HFF-Myc (cell line): ENCODE results near the gene QPCTL.
"Not testable (repeated sequence)": the region's sequence is repeated elsewhere in the genome, so short reads cannot be mapped to it uniquely, and the experiment has no call there.

Experiments
- DNase-seq: peaks from one replicate; pipeline ENCODE4 v3.0.0-alpha.2; 2011; ENCODE audit warnings: low read depth; ENCODE audit errors: extremely low read depth
- H3K4me3 ChIP-seq: replicated peaks from 2 replicates; pipeline ENCODE4 v1.5.1; 2011; ENCODE audit warnings: low read depth, mild to moderate bottlenecking, control low read depth, low read length
- TF ChIP-seq, protein P1 (sequence below): IDR thresholded peaks from 2 replicates; pipeline ENCODE4 v1.5.1; 2012; ENCODE audit warnings: mild to moderate bottlenecking, low read depth, low read length, control low read depth; ENCODE audit errors: missing control alignments

The QPCTL gene

DNA sequence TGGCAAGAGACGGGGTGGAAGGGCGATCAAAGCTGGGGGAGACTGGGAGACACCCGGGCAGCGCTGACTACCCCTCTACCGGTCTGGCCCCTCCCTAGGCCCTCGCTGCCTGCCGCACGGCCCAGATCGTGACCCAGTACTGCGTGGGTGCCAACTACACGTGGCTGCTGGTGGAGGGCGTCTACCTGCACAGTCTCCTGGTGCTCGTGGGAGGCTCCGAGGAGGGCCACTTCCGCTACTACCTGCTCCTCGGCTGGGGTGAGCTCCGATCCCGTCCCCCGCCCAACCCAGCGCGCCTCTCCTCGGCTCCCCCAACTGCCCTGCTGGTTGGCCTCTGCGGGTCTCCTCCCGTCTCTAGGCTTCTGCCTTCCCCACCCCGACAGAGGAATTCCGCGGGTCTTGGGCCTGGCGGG, 15.6 kb upstream of the QPCTL start:
- H3K4me3 ChIP-seq: peak overlapping the region; percentile 13; the same call in 1 of the 2 replicates
- DNase-seq: no peak
- TF ChIP-seq, protein P1, sequence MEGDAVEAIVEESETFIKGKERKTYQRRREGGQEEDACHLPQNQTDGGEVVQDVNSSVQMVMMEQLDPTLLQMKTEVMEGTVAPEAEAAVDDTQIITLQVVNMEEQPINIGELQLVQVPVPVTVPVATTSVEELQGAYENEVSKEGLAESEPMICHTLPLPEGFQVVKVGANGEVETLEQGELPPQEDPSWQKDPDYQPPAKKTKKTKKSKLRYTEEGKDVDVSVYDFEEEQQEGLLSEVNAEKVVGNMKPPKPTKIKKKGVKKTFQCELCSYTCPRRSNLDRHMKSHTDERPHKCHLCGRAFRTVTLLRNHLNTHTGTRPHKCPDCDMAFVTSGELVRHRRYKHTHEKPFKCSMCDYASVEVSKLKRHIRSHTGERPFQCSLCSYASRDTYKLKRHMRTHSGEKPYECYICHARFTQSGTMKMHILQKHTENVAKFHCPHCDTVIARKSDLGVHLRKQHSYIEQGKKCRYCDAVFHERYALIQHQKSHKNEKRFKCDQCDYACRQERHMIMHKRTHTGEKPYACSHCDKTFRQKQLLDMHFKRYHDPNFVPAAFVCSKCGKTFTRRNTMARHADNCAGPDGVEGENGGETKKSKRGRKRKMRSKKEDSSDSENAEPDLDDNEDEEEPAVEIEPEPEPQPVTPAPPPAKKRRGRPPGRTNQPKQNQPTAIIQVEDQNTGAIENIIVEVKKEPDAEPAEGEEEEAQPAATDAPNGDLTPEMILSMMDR: no peak

DNA sequence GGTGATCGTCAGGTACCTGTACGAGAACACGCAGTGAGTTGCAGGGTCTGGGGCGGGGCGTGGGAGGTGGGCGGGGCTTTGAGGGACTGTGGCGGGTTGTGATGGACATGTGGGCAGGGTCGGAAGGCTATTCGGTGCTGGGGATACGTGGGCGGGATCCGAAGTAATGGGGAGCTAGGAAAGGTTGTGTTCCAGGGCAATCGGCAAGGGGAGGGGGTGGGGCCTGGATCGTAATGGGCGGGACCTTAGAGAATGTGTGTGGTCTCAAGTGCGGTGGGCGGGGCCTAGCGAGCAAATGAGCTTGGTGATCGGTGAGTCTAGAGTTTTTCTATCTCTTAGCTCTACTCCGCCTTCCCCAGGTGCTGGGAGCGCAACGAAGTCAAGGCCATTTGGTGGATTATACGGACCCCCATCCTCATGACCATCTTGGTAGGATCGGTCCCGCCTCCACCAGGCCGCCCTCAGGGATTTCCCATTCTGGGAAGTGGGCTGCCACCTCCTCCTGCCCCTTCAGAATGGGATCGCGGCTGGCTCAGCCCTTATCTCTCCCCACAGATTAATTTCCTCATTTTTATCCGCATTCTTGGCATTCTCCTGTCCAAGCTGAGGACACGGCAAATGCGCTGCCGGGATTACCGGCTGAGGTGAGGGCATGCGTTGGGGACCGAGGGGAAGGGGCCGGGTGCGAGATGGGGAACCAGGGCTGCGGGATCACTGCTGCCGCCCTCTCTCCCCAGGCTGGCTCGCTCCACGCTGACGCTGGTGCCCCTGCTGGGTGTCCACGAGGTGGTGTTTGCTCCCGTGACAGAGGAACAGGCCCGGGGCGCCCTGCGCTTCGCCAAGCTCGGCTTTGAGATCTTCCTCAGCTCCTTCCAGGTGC, 14.9 kb upstream of the QPCTL start:
- H3K4me3 ChIP-seq: peak overlapping the region; percentile 14; the same call in 1 of the 2 replicates
- no peak for DNase-seq
- TF ChIP-seq, protein P1: no peak

DNA sequence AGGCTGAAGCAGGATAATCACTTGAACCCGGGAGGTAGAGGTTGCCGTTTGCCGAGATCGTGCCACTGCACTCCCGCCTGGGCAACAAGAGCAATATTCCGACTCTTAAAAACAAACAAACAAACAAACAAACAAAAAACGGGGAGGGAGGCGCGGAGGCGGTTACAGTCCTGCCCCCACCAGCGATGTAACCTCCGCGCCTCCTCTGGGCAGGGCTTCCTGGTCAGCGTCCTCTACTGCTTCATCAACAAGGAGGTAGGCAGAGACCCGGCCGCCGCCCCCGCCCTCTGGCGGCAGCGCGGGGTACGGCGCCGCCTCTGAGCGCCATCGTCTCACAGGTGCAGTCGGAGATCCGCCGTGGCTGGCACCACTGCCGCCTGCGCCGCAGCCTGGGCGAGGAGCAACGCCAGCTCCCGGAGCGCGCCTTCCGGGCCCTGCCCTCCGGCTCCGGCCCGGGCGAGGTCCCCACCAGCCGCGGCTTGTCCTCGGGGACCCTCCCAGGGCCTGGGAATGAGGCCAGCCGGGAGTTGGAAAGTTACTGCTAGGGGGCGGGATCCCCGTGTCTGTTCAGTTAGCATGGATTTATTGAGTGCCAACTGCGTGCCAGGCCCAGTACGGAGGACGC, 11.0 kb upstream of the QPCTL start:
- peak overlapping the region; percentile 24 for H3K4me3 ChIP-seq
- no peak for DNase-seq
- TF ChIP-seq, protein P1: peak; percentile 90

DNA sequence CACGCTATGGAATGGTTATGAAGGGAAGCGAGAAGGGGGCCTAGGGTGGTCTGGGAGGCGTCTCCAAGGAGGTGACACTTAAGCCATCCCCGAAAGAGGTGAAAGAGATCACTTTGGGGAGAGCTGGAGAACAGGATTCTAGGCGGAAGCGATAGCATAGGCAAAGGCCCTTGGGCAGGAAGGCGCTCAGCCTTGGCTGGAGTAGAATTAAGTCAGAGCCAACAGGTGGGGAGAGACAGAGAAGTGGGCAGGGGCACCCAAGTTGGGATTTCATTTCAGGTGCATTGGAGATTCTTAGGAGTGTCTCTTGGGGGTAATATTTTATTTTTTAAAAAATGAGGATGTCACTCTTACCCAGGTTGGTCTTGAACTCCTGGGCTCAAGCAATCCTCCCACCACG, 10.3 kb upstream of the QPCTL start:
- DNase-seq: no peak
- TF ChIP-seq, protein P1: no peak
- H3K4me3 ChIP-seq: no peak overlapping the region

DNA sequence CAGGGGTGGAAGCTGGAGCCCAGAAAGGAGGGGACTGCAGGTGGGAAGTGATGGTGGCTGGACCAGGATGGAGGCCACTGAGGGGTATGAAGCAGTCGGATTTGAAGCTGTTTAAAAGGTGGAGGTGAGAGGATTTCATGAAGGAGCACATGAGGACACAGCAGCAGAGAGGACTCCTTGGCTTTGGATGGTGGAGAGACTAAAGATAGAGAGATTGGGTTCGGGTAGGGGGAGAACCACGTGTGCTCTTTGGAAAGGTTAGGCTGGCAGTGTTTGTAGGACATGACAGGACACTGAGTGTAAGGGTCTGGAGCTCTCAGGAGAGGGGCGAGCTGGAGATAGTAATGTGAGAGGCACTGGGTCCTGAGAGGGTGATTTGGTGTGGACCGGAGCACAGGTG, 9.6 kb upstream of the QPCTL start:
- no peak overlapping the region for H3K4me3 ChIP-seq
- DNase-seq: no peak
- TF ChIP-seq, protein P1: no peak

DNA sequence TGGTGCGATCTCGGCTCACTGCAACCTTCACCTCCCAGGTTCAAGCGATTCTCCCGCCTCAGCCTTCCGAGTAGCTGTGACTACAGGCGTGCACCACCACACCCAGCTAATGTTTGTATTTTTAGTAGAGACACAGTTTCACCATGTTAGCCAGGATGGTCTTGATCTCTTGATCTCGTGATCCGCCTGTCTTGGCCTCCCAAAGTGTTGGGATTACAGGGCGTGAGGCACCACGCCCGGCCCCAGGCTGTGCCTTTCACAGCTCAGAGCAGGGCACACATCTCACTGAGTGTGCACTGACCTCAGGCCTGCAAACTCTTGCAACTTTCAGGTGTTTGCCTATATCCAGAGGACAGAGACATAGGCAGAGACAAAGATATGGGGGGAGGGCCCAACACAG, 7.4 kb upstream of the QPCTL start:
- not testable (repeated sequence) for DNase-seq, H3K4me3 ChIP-seq

DNA sequence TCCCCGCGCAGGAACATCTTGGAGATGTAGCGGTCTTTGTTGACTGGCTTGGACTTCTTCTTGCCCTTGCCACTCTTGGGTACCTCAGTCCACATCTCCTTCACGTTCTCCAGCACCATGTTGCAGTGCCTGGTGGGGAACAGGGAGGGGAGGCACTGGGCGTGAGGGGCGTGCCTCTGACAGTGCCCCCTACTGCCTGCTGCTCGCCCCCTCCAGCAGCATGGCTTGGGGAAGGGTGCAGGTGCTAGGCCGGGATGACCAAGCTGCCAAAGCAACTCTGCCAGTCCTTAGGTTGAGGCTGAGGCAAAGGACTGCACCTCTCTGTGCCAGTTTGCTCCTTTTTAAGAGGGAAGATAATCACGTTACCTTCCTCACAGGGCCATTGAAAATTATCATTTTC, 4.9 kb upstream of the QPCTL start:
- TF ChIP-seq, protein P1: no peak
- no peak for DNase-seq
- H3K4me3 ChIP-seq: no peak overlapping the region
